Measurements from ENCODE around the gene VIPR1. TPM values are rescaled to one million over a fixed set of nuclear protein-coding genes. Genes with fewer than 3 reads are reported as not detected.

The VIPR1 gene
- total RNA-seq, 4 donors from 2014 or later = 121 to 565 (median 254) TPM

DNA sequence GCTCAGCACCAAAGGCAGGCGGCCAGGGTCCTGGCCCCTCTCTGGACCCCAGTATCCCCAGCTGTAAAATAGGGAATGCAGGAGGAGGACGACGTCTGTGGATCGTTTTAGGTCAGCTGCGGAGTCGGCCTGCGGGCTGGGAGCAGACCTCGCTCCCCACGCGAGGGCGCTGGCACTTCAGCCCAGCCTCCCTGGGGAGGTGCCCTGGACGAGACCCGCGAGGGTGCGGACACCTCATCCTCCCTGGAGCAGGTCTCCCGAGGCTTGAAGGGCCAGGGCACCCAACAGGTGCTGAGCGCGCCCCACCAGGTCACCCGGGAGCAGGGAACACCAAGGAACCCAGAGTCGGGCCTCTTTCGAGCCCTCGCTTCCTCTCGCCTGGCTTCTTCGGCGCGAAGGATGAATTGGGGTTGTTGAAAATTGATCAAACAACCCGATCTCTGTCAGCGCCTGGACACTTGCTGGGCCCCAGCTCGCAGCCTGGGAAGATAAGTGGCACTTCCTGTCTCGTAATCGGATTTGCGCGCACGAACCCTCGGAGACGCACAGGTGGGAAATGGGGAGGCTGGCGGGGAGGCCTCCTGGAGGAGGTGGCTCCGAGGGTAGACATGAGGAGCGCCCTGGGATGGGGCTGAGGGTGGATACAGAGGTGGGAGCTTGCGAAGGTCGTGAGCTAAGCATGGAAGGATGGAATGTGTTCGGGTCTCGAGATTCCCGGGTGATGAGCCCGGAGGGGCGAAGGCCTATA is 588 bp upstream of the VIPR1 start:
- in situ Hi-C loops (cut with MboI; ENCODE audit: low pct_ligation_motif_present in 1 of 4, low pct_unique_long_range_greater_than_20kb in 1 of 4, low sequenced_read_pairs in 3 of 4) = no loop called here

DNA sequence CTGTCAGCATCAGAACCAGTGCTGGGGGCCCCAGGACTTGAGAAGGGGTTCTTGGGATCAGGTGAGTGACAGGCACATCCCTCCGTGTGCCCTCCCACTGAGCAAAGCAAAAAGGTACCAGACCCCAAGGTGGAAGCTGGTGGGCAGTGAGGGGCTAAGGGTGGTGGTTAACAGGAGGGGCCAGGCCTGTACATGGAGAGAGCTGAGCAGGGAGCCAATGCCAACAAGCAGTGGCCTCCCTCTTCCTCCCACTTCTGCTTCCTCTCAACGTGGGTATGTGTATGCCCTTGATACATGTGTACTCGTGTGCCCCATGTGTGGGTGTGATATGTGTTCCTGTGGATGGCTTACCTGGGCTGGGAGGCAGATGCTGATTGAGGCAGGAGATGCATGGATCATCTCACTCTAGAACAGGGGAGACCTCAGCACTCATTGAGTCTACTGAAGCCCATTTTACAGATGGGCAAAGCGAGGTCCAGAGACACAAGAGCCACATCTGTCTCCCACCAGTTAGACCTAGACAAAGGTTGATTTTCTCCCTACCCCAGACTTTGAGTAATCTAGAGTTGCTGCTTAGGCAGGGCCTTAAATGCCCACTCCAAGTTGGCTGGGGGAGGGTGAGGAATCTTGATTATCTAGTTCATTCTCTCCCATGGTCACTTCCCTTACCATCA is 945 bp downstream of the VIPR1 start:
- H3K27me3 ChIP-seq = peaks cover 41% of the 10 kb centered on the region
- peaks cover 10 to 61% (median 47%) of the 10 kb centered on the region in 4 donors for H3K4me1 ChIP-seq
- intact Hi-C loops (cut with DNase I; ENCODE audit: low total_unique reads) (no loop called here), in situ Hi-C loops (cut with MboI; ENCODE audit: low pct_ligation_motif_present in 1 of 4, low pct_unique_long_range_greater_than_20kb in 1 of 4, low sequenced_read_pairs in 3 of 4) (no loop called here)
- H3K9me3 ChIP-seq = no peaks in the 10 kb centered on the region
- H3K36me3 ChIP-seq = no peaks in the 10 kb centered on the region
- DNase-seq = peak; percentile 14
- H3K27ac ChIP-seq = peak overlapping the region; percentile 81 to 92 (median 87)
- WGBS, 2 donors (ENCODE audit: low coverage in 1 of 2) = 46 to 58% methylated on average over 3 to 4 of the region's 4 CpGs
- H3K4me3 ChIP-seq = peak overlapping the region; percentile 34 to 64 (median 51)
- TF ChIP-seq EP300 (IDR thresholded peaks at IDR 0.05; ENCODE audit: low read depth) (no peak), POLR2A (IDR thresholded peaks at IDR 0.05) (no peak), POLR2AphosphoS5 (IDR thresholded peaks at IDR 0.05) (no peak)
- TF ChIP-seq, protein P1, sequence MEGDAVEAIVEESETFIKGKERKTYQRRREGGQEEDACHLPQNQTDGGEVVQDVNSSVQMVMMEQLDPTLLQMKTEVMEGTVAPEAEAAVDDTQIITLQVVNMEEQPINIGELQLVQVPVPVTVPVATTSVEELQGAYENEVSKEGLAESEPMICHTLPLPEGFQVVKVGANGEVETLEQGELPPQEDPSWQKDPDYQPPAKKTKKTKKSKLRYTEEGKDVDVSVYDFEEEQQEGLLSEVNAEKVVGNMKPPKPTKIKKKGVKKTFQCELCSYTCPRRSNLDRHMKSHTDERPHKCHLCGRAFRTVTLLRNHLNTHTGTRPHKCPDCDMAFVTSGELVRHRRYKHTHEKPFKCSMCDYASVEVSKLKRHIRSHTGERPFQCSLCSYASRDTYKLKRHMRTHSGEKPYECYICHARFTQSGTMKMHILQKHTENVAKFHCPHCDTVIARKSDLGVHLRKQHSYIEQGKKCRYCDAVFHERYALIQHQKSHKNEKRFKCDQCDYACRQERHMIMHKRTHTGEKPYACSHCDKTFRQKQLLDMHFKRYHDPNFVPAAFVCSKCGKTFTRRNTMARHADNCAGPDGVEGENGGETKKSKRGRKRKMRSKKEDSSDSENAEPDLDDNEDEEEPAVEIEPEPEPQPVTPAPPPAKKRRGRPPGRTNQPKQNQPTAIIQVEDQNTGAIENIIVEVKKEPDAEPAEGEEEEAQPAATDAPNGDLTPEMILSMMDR (IDR thresholded peaks at IDR 0.05) = no peak

More for the DNA sequence above, 588 bp upstream of the VIPR1 start:
- peak; percentile 84 for DNase-seq
- no peaks in the 10 kb centered on the region for H3K9me3 ChIP-seq
- peaks cover 43% of the 10 kb centered on the region for H3K27me3 ChIP-seq
- intact Hi-C loops (cut with DNase I; ENCODE audit: low total_unique reads) = no loop called here
- H3K36me3 ChIP-seq = no peaks in the 10 kb centered on the region
- H3K27ac ChIP-seq = peak overlapping the region; percentile 81 to 92 (median 87)
- H3K4me3 ChIP-seq = peak overlapping the region; percentile 17 to 64 (median 51)
- TF ChIP-seq, protein P1 (IDR thresholded peaks at IDR 0.05) = peak; percentile 56 to 84 (median 71)
- no peak for TF ChIP-seq EP300 (IDR thresholded peaks at IDR 0.05; ENCODE audit: low read depth)
- no peak for TF ChIP-seq POLR2AphosphoS5 (IDR thresholded peaks at IDR 0.05)
- peaks cover 5 to 54% (median 44%) of the 10 kb centered on the region in 4 donors for H3K4me1 ChIP-seq
- 1% methylated on average over 39 of the region's 46 CpGs; no CpG with 5 or more reads in 1 of the 2 donors for WGBS, 2 donors (ENCODE audit: low coverage in 1 of 2)

DNA sequence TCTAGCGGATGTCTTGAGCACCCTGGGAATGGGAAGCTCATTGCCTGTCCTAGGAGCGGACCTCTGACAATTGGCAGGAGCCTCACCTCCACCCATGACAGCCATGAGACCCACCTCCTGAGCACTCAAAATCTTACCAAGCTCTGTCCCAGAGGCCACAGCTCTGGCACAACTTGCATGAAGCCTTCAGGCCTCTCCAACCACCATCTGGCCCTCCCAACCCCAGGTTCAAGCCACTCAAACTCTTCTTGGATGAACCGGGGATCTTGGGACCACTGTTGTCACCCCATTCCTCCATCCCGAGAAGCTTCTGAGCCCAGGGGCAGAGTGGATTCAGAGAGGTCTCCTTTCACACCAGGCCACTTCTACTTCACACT is 1.5 kb downstream of the VIPR1 start:
- no peaks in the 10 kb centered on the region for H3K9me3 ChIP-seq
- peaks cover 16 to 67% (median 53%) of the 10 kb centered on the region in 4 donors for H3K4me1 ChIP-seq
- peak; percentile 10 for DNase-seq
- TF ChIP-seq EP300 (IDR thresholded peaks at IDR 0.05; ENCODE audit: low read depth) (no peak), POLR2AphosphoS5 (IDR thresholded peaks at IDR 0.05) (no peak), POLR2A (IDR thresholded peaks at IDR 0.05) (no peak)
- TF ChIP-seq, protein P1 (IDR thresholded peaks at IDR 0.05) = no peak
- intact Hi-C loops (cut with DNase I; ENCODE audit: low total_unique reads) = no loop called here
- no peaks in the 10 kb centered on the region for H3K36me3 ChIP-seq
- 92% methylated on average over 4 of the region's 4 CpGs; no CpG with 5 or more reads in 1 of the 2 donors for WGBS, 2 donors (ENCODE audit: low coverage in 1 of 2)
- H3K4me3 ChIP-seq = peak overlapping the region in 1 of 4 donors; percentile 56
- in situ Hi-C loops (cut with MboI; ENCODE audit: low pct_ligation_motif_present in 1 of 4, low pct_unique_long_range_greater_than_20kb in 1 of 4, low sequenced_read_pairs in 3 of 4) = no loop called here
- H3K27ac ChIP-seq = peak overlapping the region; percentile 81 to 92 (median 87)
- H3K27me3 ChIP-seq = peaks cover 35% of the 10 kb centered on the region
